ENCODE data around the gene PIGS. TPM values are rescaled to one million over a fixed set of nuclear protein-coding genes. Genes with fewer than 3 reads are reported as not detected.
A peak's percentile ranks its signal among the peaks of the same experiment; 100 is the strongest.

PIGS gene
- total and polyA plus RNA-seq, 9 of the 15 experiments (the other 6 are each of a cell fraction or from before 2014, with no cell fraction given): 47.5 to 138 (median 57.6) TPM

GRCh38 chr17:28527181-28527681 lies 44.1 kb downstream of the PIGS start (continued):
- TF ChIP-seq LEF1 (IDR thresholded peaks at IDR 0.05): peak; percentile 85
- TF ChIP-seq NFIC (IDR thresholded peaks at IDR 0.05): peak; percentile 96
- TF ChIP-seq ZBTB33 (CRISPR knock-in tag; IDR thresholded peaks at IDR 0.05): no peak
- peak in 1 of 2 experiments; percentile 76; a peak in 2 of 4 replicates for TF ChIP-seq TEAD1 (CRISPR knock-in tag; IDR thresholded peaks at IDR 0.05)
- no peak for TF ChIP-seq ZNF644 (tag; IDR thresholded peaks at IDR 0.05; ENCODE audit: low read depth)
- no peak for TF ChIP-seq ZNF146 (CRISPR knock-in tag; IDR thresholded peaks at IDR 0.05; ENCODE audit: unreplicated experiment)
- no peak for TF ChIP-seq ZNF507 (tag; conservative IDR thresholded peaks at IDR 0.05)
- peak; percentile 97 for TF ChIP-seq TRIM28 (IDR thresholded peaks at IDR 0.05)
- TF ChIP-seq NR1H2 (CRISPR knock-in tag; IDR thresholded peaks at IDR 0.05): no peak
- TF ChIP-seq CAMTA2 (CRISPR knock-in tag; conservative IDR thresholded peaks at IDR 0.05): no peak
- peak; percentile 99 for TF ChIP-seq TCF3 (CRISPR knock-in tag; IDR thresholded peaks at IDR 0.05)
- TF ChIP-seq ZNF695 (CRISPR knock-in tag; IDR thresholded peaks at IDR 0.05): no peak
- no peak for TF ChIP-seq ZFP1 (CRISPR knock-in tag; IDR thresholded peaks at IDR 0.05)
- no peak for TF ChIP-seq NELFE (IDR thresholded peaks at IDR 0.05; ENCODE audit: insufficient read depth, insufficient read length)
- TF ChIP-seq FOXJ3 (CRISPR knock-in tag; IDR thresholded peaks at IDR 0.05): no peak
- no peak for TF ChIP-seq SNRNP70 (optimal IDR thresholded peaks at IDR 0.05; ENCODE audit: low read depth, low read length)
- TF ChIP-seq YY1 (IDR thresholded peaks at IDR 0.05; ENCODE audit: borderline replicate concordance in 1 of 3, control insufficient read depth in 1 of 3, extremely low read depth in 1 of 3, insufficient read depth in 3 of 3, insufficient read length in 1 of 3, insufficient replicate concordance in 2 of 3, low read depth in 1 of 3, low read length in 2 of 3): no peak
- no peak for TF ChIP-seq SNAPC5 (CRISPR knock-in tag; IDR thresholded peaks at IDR 0.05)
- peak; percentile 76; the same call in 1 of the 2 replicates for TF ChIP-seq MTA3 (IDR thresholded peaks at IDR 0.05; ENCODE audit: borderline replicate concordance)
- TF ChIP-seq MBD1 (CRISPR knock-in tag; IDR thresholded peaks at IDR 0.05): no peak
- peak; percentile 100 for TF ChIP-seq TRIM24 (IDR thresholded peaks at IDR 0.05)
- no peak for TF ChIP-seq SMARCB1 (IDR thresholded peaks at IDR 0.05; ENCODE audit: insufficient read length, low read depth)
- peak; percentile 91 for TF ChIP-seq NR2C1 (IDR thresholded peaks at IDR 0.05)
- TF ChIP-seq NR2C1 (tag; IDR thresholded peaks at IDR 0.05): peak; percentile 89
- TF ChIP-seq SPI1 (IDR thresholded peaks at IDR 0.05; ENCODE audit: borderline replicate concordance, low read depth, low read length): 0 out of 2 replicates have a peak, but pooled peaks have one; percentile 27
- TF ChIP-seq RHOXF2B (CRISPR knock-in tag; conservative IDR thresholded peaks at IDR 0.05): no peak
- TF ChIP-seq EP400 (IDR thresholded peaks at IDR 0.05): no peak
- peak; percentile 98 for TF ChIP-seq MTA2 (IDR thresholded peaks at IDR 0.05; ENCODE audit: low read depth)
